ACHN (cell line): ENCODE results near the gene FOXP1.

Source experiments
- DNase-seq: peaks from one replicate; pipeline ENCODE4 v3.0.0-alpha.2; 2015
- in situ Hi-C: cut with HindIII; loops from 2 replicates; pipeline ENCODE4 v1.10.0; 2017; ENCODE audit warnings: low sequenced_read_pairs, low pct_ligation_motif_present, low pct_unique_long_range_greater_than_20kb

FOXP1 gene

GRCh38 chr3:70947579-70947978 is 635.9 kb downstream of the FOXP1 start:
- no peak for DNase-seq

GRCh38 chr3:70943886-70944285 is 639.6 kb downstream of the FOXP1 start:
- in situ Hi-C loops, result no loop called here
- no peak for DNase-seq

More at GRCh38 chr3:70947579-70947978, 635.9 kb downstream of the FOXP1 start:
- in situ Hi-C loops, result no loop called here

- DNase-seq, result no peak
- in situ Hi-C loops, result no loop called here
Measured at GRCh38 chr3:70933105-70933810, 650.3 kb downstream of the FOXP1 start.

- in situ Hi-C loops, result no loop called here
- DNase-seq, result no peak
Measured at GRCh38 chr3:70930066-70930465, 653.5 kb downstream of the FOXP1 start.

- in situ Hi-C loops, result no loop called here
- no peak for DNase-seq
Measured at GRCh38 chr3:70927239-70927638, 656.3 kb downstream of the FOXP1 start.

GRCh38 chr3:70926835-70927234 is 656.7 kb downstream of the FOXP1 start:
- DNase-seq, result no peak
- in situ Hi-C loops, result no loop called here

GRCh38 chr3:70919661-70920060 is 663.9 kb downstream of the FOXP1 start:
- in situ Hi-C loops, result no loop called here
- no peak for DNase-seq

GRCh38 chr3:70919091-70919490 is 664.4 kb downstream of the FOXP1 start:
- no peak for DNase-seq
- in situ Hi-C loops, result no loop called here

GRCh38 chr3:70916375-70917055 is 667.0 kb downstream of the FOXP1 start:
- in situ Hi-C loops, result no loop called here
- no peak for DNase-seq

GRCh38 chr3:70914862-70915261 is 668.7 kb downstream of the FOXP1 start:
- no peak for DNase-seq
- in situ Hi-C loops, result no loop called here

GRCh38 chr3:70911719-70912118 is 671.8 kb downstream of the FOXP1 start:
- no peak for DNase-seq
- in situ Hi-C loops, result no loop called here

GRCh38 chr3:70905491-70905890 is 678.0 kb downstream of the FOXP1 start:
- in situ Hi-C loops, result no loop called here
- no peak for DNase-seq
